AML-193 (cell line): Measurements from ENCODE around the gene RUBCNL.
"Not testable (repeated sequence)": the region's sequence is repeated elsewhere in the genome, so short reads cannot be mapped to it uniquely, and the experiment has no call there.

Experiments used
- DNase-seq, 2 experiments: peaks; one replicate each; lab custom pipeline; 2025; lab: John Stamatoyannopoulos, UW

The RUBCNL gene

DNA sequence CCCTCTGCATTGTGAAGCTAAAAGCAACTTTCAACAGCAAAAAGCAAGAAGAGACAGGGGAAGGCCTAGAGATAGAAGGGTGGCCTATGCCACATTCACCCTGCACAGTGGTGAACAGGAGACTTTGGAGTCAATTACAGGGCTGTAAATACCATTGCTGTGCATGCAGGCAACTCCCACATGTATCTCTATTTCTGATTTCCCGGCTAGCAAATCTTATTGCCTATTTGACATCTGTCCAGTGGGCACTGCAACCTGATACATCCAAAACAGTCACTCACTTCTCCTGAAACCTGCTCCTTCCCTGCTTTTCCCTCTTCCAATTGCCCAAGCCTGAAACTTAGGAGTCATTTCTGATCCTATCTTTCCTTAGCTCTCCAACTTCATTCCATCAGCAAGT, 13.4 kb downstream of the RUBCNL start:
- DNase-seq, result no peak

DNA sequence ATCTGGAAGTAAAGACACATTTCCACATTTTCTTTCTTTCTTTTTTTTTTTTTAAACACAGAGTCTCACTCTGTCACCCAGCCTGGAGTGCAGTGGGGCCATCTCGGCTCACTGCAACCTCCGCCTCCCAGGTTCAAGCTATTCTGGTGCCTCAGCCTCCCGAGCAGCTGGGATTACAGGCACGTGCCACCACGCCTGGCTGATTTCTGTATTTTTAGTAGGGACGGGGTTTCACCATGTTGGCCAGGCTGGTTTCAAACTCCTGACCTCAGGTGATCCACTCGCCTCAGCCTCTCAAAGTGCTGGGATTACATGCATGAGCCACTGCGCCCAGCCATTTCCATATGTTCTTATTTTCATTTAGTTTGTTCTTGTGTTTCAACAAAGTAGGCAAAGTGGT, 14.1 kb downstream of the RUBCNL start:
- not testable (repeated sequence) for DNase-seq

DNA sequence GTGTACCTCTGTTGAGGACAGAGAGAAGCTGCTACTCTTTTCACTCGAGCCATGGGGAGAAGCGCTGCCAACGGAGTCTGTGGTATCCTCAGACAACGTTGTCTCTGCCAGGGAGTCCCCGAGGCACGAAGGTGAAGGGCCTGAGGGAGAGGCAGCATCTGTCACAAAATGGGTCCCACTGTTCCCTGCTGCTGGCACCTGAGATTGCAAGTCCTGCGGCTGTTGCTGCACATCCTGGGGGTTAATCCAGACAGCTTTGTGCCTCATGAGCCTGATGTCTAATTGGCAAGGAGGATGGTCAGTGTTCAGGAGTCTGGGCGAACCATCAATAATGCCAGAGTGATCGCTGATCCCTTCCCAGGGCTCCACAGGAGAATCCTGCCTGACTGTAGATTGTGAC, 15.0 kb downstream of the RUBCNL start:
- no peak for DNase-seq

GRCh38 chr13:46369506-46370277, 17.4 kb downstream of the RUBCNL start:
- DNase-seq, result no peak

- DNase-seq, result no peak
Observed at GRCh38 chr13:46367617-46368327, 19.3 kb downstream of the RUBCNL start.

DNA sequence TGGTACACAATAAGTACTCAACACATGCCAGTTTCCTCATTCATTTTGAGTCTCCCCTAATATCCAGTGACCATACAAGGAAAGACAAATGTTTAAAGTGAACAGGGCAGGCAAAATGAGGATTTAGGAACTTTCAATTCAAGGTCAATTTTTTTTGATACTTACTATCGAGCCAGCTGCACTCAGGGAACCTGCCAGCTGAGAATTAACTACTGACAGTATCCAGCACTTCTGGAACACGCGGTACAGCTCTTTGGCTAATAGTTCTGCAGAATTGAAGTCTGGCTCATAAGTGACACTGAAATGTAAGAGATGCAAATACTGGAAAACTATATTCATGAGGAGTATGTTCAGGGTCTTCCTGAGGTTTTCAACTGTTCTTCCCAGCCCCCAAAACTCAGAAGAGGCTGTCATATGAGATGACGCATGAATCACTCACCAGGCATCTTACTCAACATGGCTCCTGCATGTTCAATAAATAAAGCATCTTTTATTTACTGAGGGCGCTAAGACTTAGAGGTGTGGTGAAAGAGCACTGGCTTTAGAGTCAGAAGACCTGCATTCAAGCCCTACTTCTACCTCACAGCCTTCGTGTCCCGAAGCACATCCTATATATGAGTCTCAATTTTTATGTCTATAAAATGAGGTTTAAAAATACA, 25.6 kb downstream of the RUBCNL start:
- DNase-seq, result no peak

GRCh38 chr13:46360604-46361003, 26.4 kb downstream of the RUBCNL start:
- no peak for DNase-seq

DNA sequence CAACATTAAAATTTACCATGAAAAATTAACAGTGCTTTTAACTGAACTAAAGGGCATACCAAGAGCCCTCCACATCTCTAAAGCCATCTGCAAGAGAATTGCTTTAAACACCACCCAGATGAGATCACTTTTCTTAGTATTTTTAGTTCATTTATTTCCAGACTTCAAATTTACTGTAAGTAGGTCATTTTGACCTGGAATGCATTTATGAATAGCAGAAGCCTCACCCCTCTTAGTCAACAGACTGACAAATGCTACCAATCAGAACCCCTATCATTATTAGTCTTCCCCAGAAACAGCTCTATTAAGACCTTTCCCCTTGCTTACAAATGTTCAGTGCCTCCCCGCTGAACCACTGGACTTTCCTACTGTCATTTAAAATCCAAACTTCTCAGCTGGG, 27.3 kb downstream of the RUBCNL start:
- DNase-seq, result no peak

GRCh38 chr13:46355901-46356590, 31.0 kb downstream of the RUBCNL start:
- no peak for DNase-seq

DNA sequence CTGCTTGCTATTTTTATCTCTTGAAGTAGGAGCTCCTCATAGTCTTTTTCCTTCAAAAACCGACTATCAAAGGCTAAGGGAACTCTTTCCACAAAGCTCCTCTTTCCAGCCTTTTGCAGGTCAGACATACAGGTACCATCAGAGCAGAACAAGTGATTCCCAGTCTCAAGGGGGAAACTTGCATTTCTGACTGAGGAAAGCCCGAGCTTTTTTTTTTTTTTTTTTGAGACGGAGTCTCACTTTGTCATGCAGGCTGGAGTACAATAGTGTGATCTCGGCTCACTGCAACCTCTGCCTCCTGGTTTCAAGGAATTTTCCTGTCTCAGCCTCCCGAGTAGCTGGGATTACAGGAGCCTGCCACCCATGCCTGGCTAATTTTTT, 32.0 kb downstream of the RUBCNL start:
- no peak for DNase-seq

- peak; percentile 88 to 89 for DNase-seq
Observed at GRCh38 chr13:46354156-46355087, 32.6 kb downstream of the RUBCNL start.

GRCh38 chr13:46352805-46353204, 34.2 kb downstream of the RUBCNL start:
- peak; percentile 48 to 51 for DNase-seq

DNA sequence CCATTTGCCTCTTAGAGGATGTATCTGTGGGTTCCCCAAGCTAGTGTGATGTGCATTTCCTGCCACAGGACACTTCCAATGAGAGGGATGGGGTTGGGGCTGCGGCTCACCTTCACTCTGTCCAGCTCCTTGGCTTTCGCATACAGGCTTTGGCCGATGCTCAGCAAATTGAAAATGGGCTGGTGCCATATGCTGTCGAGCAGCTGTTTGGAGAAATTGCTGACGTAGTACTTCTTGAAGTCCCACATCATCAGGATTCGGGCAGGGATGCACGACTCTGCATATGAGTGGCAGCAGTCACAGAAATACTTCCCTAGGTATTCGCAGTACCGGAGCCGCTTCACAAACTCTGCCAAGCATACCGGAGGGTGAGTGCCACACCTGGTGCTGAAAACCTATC, 37.0 kb downstream of the RUBCNL start:
- DNase-seq, result no peak

DNA sequence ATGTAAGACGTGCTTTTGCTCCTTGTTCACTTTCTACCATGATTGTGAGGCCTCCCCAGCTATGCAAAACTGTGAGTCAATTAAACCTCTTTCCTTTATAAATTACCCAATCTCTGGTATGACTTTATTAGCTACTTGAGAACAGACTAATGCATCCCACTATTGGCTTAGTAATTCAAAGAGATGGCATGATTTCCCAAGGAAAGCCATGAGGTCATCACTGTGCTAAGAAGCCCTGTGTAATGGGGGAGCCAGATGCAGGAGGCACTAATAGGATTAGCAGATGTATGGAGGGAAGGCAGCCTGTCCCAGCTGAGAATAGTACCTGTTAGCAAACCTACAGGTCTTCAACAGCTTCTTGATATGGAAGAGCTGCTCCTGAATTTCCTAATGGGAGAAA, 38.1 kb downstream of the RUBCNL start:
- DNase-seq, result no peak

GRCh38 chr13:46347277-46347676, 39.8 kb downstream of the RUBCNL start:
- DNase-seq, result no peak

DNA sequence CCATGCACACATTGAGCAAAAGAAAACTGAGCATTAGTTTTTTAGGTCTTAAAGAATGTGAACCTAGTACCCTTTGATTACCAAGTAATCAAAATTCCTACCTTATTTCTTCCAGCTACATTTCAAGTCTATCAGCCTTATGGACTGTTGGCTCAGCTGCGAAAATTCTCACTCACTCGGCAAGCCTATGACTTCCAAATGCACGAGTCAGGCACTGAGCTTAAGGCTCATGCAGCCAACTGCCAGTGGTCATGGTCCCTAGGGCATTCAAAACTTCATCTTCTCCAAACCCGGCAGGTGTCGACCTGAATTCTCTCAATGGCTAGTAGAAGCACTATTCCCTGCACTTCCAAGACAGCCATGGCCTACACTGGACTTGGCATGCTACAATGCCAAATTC, 41.2 kb downstream of the RUBCNL start:
- no peak for DNase-seq

DNA sequence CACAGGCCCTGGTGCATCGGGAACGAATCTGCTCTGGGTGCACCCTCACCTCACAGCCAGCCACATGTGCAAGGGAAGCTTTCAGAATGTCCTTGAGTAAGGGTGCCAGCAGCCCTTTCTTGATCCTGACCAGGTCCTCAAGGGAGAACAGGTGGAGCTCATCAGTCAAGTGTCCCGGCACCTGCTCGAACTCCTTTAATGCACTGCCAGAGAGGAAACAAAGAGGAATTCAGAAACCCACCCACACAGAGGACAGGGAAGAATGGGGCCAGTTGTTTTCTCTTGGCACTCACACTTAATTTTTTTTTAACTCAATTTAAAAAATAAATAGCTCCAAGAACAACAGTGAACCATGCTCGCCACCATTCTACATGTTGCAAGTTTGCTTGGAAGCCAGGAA, 41.7 kb downstream of the RUBCNL start:
- no peak for DNase-seq

GRCh38 chr13:46343279-46343994, 43.6 kb downstream of the RUBCNL start:
- no peak for DNase-seq

- no peak for DNase-seq
Observed at GRCh38 chr13:46342538-46342937, 44.5 kb downstream of the RUBCNL start.

DNA sequence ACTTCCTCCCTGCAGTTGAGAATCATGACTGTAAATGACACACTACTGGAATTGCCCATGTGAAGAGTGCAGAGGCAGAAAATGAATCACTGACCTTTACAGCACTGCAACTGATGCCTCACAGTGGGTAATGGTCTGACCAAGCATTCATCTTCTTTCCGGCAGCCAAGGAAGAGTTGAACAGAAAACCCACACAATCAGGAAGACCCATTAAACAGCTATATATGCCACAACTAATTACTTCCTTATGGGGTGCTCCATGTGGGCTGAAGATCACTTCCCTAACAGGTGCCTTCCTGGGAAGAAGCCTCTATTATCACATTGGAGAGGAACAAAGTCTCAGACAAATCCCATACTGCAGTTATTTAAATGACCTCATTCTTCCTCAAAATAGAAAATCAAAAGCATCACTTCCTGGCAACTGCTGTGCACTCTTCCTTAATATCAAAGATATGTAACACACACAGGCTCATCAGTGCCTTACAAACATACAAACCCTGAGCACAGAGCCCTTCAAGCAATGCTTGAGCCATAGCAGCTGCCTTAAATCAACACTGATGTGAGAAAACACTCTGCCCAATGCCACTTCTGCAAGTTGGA, 45.8 kb downstream of the RUBCNL start:
- DNase-seq, result peak; percentile 38 to 41
